PFSK-1 (cell line): Measurements from ENCODE around the gene MAP3K6.

Source experiments
- POLR2AphosphoS5 ChIP-seq: IDR thresholded peaks from 2 replicates; pipeline ENCODE4 v1.6.1; 2012; ENCODE audit warnings: low read depth, mild to moderate bottlenecking, control low read depth, low read length, moderate library complexity
- SIN3A ChIP-seq: IDR thresholded peaks from 2 replicates; pipeline ENCODE4 v1.6.1; 2012; ENCODE audit warnings: mild to moderate bottlenecking, low read length, moderate library complexity, borderline replicate concordance; ENCODE audit not compliant: insufficient read depth
- TAF1 ChIP-seq: IDR thresholded peaks from 2 replicates; pipeline ENCODE4 v1.6.1; 2012; ENCODE audit warnings: low read length, control low read depth, borderline replicate concordance; ENCODE audit not compliant: insufficient read depth
- TF ChIP-seq, protein P1 (sequence below), 2 experiments: IDR thresholded peaks; 2 replicates each; pipeline versions ENCODE4 v1.6.1 to v1.8.0; 2011 to 2012; ENCODE audit warnings: low read depth in 2 of 2, low read length in 2 of 2, control low read depth in 1 of 2, inconsistent platforms in 1 of 2, mild to moderate bottlenecking in 1 of 2, moderate library complexity in 1 of 2; ENCODE audit not compliant: insufficient read depth in 1 of 2

DNA sequence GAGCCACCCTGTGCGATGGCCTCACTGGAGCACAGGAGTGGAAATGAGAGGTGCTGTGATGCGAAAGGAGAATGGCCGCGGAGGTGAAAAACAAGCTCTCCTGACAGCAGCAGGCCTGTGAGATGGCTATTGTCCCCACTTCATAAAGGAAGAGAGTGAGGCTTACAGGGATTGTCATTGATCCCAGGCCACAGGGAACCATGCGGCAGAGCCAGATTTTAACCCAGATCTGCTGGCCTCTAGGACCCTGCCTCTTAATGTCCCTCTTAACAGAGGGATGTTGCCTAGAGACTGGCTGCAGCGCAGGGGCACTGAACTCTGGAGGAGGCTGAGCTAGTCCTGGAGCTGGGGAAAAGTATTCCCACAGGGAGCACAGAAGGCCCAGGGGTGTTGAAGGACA is 28.0 kb downstream of the MAP3K6 start:
- TF ChIP-seq, protein P1, sequence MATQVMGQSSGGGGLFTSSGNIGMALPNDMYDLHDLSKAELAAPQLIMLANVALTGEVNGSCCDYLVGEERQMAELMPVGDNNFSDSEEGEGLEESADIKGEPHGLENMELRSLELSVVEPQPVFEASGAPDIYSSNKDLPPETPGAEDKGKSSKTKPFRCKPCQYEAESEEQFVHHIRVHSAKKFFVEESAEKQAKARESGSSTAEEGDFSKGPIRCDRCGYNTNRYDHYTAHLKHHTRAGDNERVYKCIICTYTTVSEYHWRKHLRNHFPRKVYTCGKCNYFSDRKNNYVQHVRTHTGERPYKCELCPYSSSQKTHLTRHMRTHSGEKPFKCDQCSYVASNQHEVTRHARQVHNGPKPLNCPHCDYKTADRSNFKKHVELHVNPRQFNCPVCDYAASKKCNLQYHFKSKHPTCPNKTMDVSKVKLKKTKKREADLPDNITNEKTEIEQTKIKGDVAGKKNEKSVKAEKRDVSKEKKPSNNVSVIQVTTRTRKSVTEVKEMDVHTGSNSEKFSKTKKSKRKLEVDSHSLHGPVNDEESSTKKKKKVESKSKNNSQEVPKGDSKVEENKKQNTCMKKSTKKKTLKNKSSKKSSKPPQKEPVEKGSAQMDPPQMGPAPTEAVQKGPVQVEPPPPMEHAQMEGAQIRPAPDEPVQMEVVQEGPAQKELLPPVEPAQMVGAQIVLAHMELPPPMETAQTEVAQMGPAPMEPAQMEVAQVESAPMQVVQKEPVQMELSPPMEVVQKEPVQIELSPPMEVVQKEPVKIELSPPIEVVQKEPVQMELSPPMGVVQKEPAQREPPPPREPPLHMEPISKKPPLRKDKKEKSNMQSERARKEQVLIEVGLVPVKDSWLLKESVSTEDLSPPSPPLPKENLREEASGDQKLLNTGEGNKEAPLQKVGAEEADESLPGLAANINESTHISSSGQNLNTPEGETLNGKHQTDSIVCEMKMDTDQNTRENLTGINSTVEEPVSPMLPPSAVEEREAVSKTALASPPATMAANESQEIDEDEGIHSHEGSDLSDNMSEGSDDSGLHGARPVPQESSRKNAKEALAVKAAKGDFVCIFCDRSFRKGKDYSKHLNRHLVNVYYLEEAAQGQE (IDR thresholded peaks at IDR 0.05; ENCODE audit: insufficient read depth in 1 of 2, low read depth in 2 of 2, low read length in 2 of 2): no peak
- TF ChIP-seq TAF1 (no peak), POLR2AphosphoS5 (no peak), SIN3A (no peak)
